ENCODE measurements around the gene TMEM45A. TPM values are rescaled to one million over a fixed set of nuclear protein-coding genes. Genes with fewer than 3 reads are reported as not detected.

TMEM45A gene
- polyA plus RNA-seq, 1 of the 3 experiments (the other 2 are of a cell fraction), result 6.4 TPM

GRCh38 chr3:100525753-100526612 is 33.6 kb downstream of the TMEM45A start (continued):
- TF ChIP-seq CTCF (IDR thresholded peaks at IDR 0.05), result no peak
- TF ChIP-seq FOXM1 (IDR thresholded peaks at IDR 0.05; ENCODE audit: low read depth), result peak; percentile 81
- TF ChIP-seq FOSL2 (IDR thresholded peaks at IDR 0.05; ENCODE audit: borderline replicate concordance, low read depth), result peak; percentile 57; the same call in 1 of the 2 replicates
- TF ChIP-seq RXRA (IDR thresholded peaks at IDR 0.05; ENCODE audit: borderline replicate concordance, low read depth), result peak; percentile 43; the same call in 1 of the 2 replicates
- peak; percentile 68 for TF ChIP-seq MXI1 (IDR thresholded peaks at IDR 0.05; ENCODE audit: low read depth, low read length)
- TF ChIP-seq MEF2A (IDR thresholded peaks at IDR 0.05; ENCODE audit: borderline replicate concordance, low read depth), result peak; percentile 19; the same call in 1 of the 2 replicates
- TF ChIP-seq SIN3A (IDR thresholded peaks at IDR 0.05; ENCODE audit: borderline replicate concordance, low read depth, low read length), result no peak
- no peak for TF ChIP-seq USF1 (IDR thresholded peaks at IDR 0.05; ENCODE audit: borderline replicate concordance, low read depth)
- TF ChIP-seq TAF1 (IDR thresholded peaks at IDR 0.05; ENCODE audit: borderline replicate concordance, low read depth, low read length), result no peak
- peak; percentile 51 for TF ChIP-seq CHD2 (IDR thresholded peaks at IDR 0.05; ENCODE audit: low read length, partially characterized antibody)
- peak; percentile 38; the same call in 1 of the 2 replicates for TF ChIP-seq NFIC (IDR thresholded peaks at IDR 0.05; ENCODE audit: borderline replicate concordance)
- no peak for TF ChIP-seq ELF1 (IDR thresholded peaks at IDR 0.05)

GRCh38 chr3:100526613-100527346 is 34.4 kb downstream of the TMEM45A start:
- Histone ChIP-seq H3K9ac (peak overlapping the region; percentile 71; the same call in 1 of the 2 replicates), H3K9me2 (no peaks in the 10 kb centered on the region), H3F3A (replicated peaks; ENCODE audit: insufficient read depth) (peaks cover 28% of the 10 kb centered on the region), H2AFZ (ENCODE audit: low read depth) (peak overlapping the region; percentile 57; the same call in 1 of the 2 replicates), H3K27ac (ENCODE audit: low read depth in 2 of 2, low read length in 1 of 2) (peak overlapping the region; percentile 87 to 99), H4K20me1 (ENCODE audit: insufficient read depth) (no peaks in the 10 kb centered on the region), H3K4me3 (ENCODE audit: low read depth in 2 of 2, low read length in 1 of 2) (no peak overlapping the region; a peak in 1 of 4 replicates), H3K4me2 (peak overlapping the region; percentile 75), H3K27me3 (ENCODE audit: insufficient read depth) (no peaks in the 10 kb centered on the region), H3K79me2 (ENCODE audit: insufficient read depth) (no peaks in the 10 kb centered on the region), H3K9me3 (no peaks in the 10 kb centered on the region), H3K4me1 (ENCODE audit: control insufficient read depth in 1 of 2, insufficient read depth in 2 of 2, low read depth in 1 of 2, low read length in 1 of 2) (peaks cover 0 to 12% of the 10 kb centered on the region in 2 experiments; a peak in 3 of 4 replicates), H3K36me3 (replicated peaks in 1 of 2; ENCODE audit: control insufficient read depth in 1 of 2, insufficient read depth in 2 of 2, low read length in 1 of 2) (no peaks in the 10 kb centered on the region)
- ChIA-PET CTCF (interaction anchor here (0.7 to 1.1 kb wide), 2 partner anchors 8 to 64 kb away, joined by 3 to 4 read pairs; no protein-coding TSS in a partner anchor), POLR2A (interaction anchor here (0.6 to 1.6 kb wide), 2 partner anchors 34 to 266 kb away, joined by 3 to 5 read pairs; partner anchors contain the start of genes TBC1D23 and TMEM45A)
- TF ChIP-seq RXRA (IDR thresholded peaks at IDR 0.05; ENCODE audit: borderline replicate concordance, low read depth) (0 out of 2 replicates have a peak, but pooled peaks have one; percentile 7), TEAD4 (IDR thresholded peaks at IDR 0.05; ENCODE audit: borderline replicate concordance, insufficient read depth) (0 out of 2 replicates have a peak, but pooled peaks have one; percentile 1), POLR2AphosphoS5 (IDR thresholded peaks at IDR 0.05; ENCODE audit: low read depth, low read length) (no peak)
- 75% methylated on average over 4 of the region's 4 CpGs for WGBS (ENCODE audit: low lambda C conversion rate)
- DNase-seq, result no peak
